Uterus (tissue), 2 donors: ENCODE measurements around the gene MED22.

ENCODE experiments used
- CTCF ChIP-seq, 4 experiments: fragments of 200-600 bp in 2 of 4; fragments of 450-650 bp in 2 of 4; sonication (generic) in 2 of 4; IDR thresholded peaks; one replicate each; pipeline ENCODE4 v1.5.1; 2016 to 2019; ENCODE audit warnings: antibody characterized with exemption in 4 of 4, mild to moderate bottlenecking in 2 of 4, moderate library complexity in 1 of 4
- POLR2A ChIP-seq, 2 donors: fragments of 450-650 bp; IDR thresholded peaks; one replicate each; pipeline ENCODE4 v1.6.1; 2016; ENCODE audit warnings: antibody characterized with exemption in 2 of 2, mild to moderate bottlenecking in 1 of 2, moderate library complexity in 1 of 2

DNA sequence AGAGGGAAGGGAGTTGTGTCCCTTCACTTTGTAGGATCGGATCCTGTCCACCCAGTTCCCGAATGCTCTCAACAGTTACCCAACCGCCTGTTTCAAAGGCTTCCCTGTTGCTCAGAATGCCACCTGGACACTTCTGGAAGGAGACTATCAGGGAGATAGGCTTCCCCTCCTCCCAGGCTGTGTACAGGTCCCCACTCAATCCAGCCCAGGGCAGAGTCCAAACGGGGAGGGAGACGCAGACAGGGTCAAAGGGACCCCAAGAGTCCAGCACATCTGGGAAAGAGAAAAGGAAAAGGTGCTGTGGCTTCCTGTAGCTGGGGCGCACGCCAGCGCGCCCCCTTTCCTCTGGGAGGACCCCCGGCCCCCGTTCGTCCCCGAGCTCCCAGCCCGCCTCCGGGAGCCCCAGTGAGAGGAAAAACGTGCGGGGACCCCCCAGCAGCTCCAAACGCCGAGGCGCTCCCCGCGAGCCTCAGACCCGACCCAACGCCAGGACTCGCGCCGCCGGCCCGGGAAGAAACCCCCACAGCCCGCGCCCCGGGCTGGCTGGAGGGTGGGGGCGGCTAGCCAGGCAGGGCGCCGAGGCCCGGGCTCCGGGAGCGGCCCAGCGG, 27.3 kb upstream of the MED22 start:
- TF ChIP-seq CTCF (IDR thresholded peaks at IDR 0.05), result no peak
- no peak for TF ChIP-seq POLR2A (IDR thresholded peaks at IDR 0.05)
